DOHH2 (cell line): ENCODE measurements around the gene OLFML2A.

Source experiments
- CTCF ChIP-seq: fragments of 200-600 bp; sonication (generic); IDR thresholded peaks from one replicate; pipeline ENCODE4 v1.5.1; 2014; ENCODE audit warnings: antibody characterized with exemption, mild to moderate bottlenecking, low read depth, low read length; ENCODE audit not compliant: poor library complexity, severe bottlenecking
- EZH2phosphoT487 ChIP-seq: fragments of 200-600 bp; sonication (generic); IDR thresholded peaks from 2 replicates; pipeline ENCODE4 v1.6.1; 2017; ENCODE audit warnings: borderline replicate concordance, mild to moderate bottlenecking, antibody characterized with exemption, low read length, moderate library complexity, mixed read lengths

GRCh38 chr9:124790801-124791505 lies 14.0 kb downstream of the OLFML2A start:
- no peak for TF ChIP-seq CTCF
- no peak for TF ChIP-seq EZH2phosphoT487
